Right atrium auricular region (tissue), 2 donors: ENCODE results near the gene TNS3. TPM values are rescaled to one million over a fixed set of nuclear protein-coding genes. Genes with fewer than 3 reads are reported as not detected.

Experiments
- DNase-seq: peaks from one replicate; pipeline ENCODE4 v3.0.0-alpha.2; 2019; ENCODE audit warnings: low spot score
- H3K27ac ChIP-seq, 2 donors: fragments of 200-600 bp; sonication (generic); 1 replicate in 1 of 2; 2 replicates in 1 of 2; pipeline ENCODE4 v1.5.1; 2016 to 2019
- H3K27me3 ChIP-seq, 2 donors: fragments of 200-600 bp; sonication (generic); one replicate each; pipeline versions ENCODE4 v1.5.1 to v1.6.0; 2017 to 2019
- H3K36me3 ChIP-seq: fragments of 200-600 bp; sonication (generic); one replicate; pipeline ENCODE4 v1.5.1; 2016
- H3K4me1 ChIP-seq, 2 donors: fragments of 200-600 bp; sonication (generic); one replicate each; pipeline versions ENCODE4 v1.5.1 to v1.6.0; 2017 to 2019
- H3K4me3 ChIP-seq, 2 donors: fragments of 200-600 bp; sonication (generic); 1 replicate in 1 of 2; 2 replicates in 1 of 2; pipeline ENCODE4 v1.5.1; 2017 to 2019; ENCODE audit warnings: mild to moderate bottlenecking in 1 of 2, moderate library complexity in 1 of 2
- H3K9me3 ChIP-seq, 2 donors: fragments of 200-600 bp; sonication (generic); one replicate each; pipeline ENCODE4 v1.5.1; 2019
- total RNA-seq, 2 donors: library from RNA; depleted of rRNA; stranded (reverse); fragments of >200 nt; gene quantifications; one replicate each; pipeline ENCODE4 v1.1.0, GENCODE V29; 2016
- TF ChIP-seq, protein P1 (sequence below), 2 donors: fragments of 200-600 bp; sonication (generic); IDR thresholded peaks; one replicate each; pipeline ENCODE4 v1.5.1; 2019; ENCODE audit warnings: antibody characterized with exemption in 2 of 2

TNS3 gene
- total RNA-seq, 2 donors from 2014 or later: 39.7 to 44.4 TPM

DNA sequence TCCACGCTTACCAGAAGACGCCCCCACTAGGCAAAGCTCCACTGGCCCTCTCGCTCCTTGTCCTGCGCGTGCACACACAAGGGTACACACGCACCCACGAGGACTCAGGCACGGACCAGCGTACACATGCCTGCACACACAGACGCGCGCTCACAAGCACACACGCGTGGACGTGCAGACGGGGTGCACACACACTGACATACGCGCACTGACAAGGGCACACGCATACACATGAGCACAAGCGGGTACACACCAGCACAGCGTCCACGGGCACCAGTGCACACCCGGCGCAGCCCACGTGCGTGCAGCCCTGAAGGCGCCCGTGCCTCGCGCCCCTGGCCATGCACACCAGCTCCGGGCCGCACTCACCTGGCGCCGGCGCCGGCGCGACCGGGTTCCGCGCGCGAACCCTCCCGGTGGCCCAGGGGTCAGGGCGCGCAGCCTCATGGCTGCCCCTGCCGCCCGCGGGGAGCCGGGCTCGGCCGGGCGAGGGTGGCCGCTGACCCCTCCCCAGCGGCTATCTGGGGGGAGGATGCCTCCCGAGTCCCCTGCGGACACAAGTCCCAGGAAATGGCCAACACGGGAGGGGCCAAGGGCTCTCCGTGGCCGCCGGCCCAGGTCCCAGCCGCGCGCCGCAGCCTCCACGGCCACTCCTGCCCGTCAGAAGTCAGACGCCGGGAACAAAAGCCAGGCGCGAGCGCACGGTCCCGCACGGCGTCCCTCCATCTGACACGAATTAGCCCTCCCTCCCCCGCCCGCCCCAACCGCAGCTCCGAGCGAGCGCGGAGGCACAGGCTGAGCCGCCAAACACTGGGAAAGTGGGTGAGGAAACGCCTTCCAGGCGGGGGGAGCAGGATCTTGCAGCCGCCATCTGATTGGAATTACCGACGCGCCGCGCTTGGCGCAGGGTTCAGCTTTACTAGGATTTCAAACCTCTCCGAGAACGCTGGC, 45.0 kb downstream of the TNS3 start:
- peak; percentile 77 for DNase-seq
- Histone ChIP-seq H3K9me3 (no peaks in the 10 kb centered on the region), H3K36me3 (no peaks in the 10 kb centered on the region), H3K4me3 (peak overlapping the region; percentile 47 to 54), H3K4me1 (peaks cover 0 to 18% of the 10 kb centered on the region in 2 donors), H3K27ac (peak overlapping the region; percentile 21 to 31), H3K27me3 (no peaks in the 10 kb centered on the region)
- TF ChIP-seq, protein P1, sequence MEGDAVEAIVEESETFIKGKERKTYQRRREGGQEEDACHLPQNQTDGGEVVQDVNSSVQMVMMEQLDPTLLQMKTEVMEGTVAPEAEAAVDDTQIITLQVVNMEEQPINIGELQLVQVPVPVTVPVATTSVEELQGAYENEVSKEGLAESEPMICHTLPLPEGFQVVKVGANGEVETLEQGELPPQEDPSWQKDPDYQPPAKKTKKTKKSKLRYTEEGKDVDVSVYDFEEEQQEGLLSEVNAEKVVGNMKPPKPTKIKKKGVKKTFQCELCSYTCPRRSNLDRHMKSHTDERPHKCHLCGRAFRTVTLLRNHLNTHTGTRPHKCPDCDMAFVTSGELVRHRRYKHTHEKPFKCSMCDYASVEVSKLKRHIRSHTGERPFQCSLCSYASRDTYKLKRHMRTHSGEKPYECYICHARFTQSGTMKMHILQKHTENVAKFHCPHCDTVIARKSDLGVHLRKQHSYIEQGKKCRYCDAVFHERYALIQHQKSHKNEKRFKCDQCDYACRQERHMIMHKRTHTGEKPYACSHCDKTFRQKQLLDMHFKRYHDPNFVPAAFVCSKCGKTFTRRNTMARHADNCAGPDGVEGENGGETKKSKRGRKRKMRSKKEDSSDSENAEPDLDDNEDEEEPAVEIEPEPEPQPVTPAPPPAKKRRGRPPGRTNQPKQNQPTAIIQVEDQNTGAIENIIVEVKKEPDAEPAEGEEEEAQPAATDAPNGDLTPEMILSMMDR (IDR thresholded peaks at IDR 0.05): no peak

DNA sequence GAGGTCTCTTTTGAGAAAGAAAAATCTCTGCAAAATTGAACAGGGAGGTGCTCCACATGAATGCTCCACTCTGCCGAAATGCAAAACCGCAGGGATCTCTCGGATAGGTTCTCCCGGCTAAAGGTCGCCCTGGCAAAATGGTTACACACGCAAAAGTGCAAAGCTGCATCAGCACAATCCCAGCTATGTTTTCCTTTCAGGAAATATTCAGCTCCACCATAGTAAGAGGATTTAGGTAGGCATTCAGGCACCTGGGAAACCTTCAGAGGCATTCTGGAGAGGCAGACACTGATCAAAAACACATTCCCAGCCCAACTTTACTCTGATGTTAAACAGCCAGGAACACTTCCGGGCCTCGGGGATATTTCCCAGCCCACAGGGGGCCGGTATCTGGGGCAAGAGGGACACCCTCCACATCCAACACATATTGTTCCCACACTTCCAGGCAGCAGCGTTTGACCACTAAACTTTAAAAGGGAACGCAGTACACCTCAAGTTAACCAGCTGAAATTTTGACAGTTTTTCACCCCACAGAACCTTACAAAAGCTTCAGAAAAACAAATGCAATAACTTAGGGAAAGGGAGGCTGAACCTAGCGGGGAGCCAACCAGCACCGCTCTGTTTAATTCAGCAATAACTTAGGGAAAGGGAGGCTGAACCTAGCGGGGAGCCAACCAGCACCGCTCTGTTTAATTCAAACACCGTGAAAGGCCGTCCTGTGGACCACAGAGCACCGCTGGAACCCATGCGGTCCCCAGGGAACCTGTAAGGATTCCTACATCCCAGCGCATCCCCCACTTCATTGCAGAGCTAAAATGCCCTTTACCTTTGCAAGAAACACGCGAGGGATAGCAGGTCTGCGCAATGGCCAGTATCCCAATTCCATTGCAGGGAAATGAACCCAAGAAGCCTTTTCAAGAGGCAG, 45.9 kb downstream of the TNS3 start:
- Histone ChIP-seq H3K27ac (no peak overlapping the region), H3K4me3 (no peak overlapping the region), H3K36me3 (no peaks in the 10 kb centered on the region), H3K4me1 (peaks cover 0 to 18% of the 10 kb centered on the region in 2 donors), H3K9me3 (no peaks in the 10 kb centered on the region), H3K27me3 (no peaks in the 10 kb centered on the region)
- DNase-seq: no peak
- TF ChIP-seq, protein P1 (IDR thresholded peaks at IDR 0.05): no peak

DNA sequence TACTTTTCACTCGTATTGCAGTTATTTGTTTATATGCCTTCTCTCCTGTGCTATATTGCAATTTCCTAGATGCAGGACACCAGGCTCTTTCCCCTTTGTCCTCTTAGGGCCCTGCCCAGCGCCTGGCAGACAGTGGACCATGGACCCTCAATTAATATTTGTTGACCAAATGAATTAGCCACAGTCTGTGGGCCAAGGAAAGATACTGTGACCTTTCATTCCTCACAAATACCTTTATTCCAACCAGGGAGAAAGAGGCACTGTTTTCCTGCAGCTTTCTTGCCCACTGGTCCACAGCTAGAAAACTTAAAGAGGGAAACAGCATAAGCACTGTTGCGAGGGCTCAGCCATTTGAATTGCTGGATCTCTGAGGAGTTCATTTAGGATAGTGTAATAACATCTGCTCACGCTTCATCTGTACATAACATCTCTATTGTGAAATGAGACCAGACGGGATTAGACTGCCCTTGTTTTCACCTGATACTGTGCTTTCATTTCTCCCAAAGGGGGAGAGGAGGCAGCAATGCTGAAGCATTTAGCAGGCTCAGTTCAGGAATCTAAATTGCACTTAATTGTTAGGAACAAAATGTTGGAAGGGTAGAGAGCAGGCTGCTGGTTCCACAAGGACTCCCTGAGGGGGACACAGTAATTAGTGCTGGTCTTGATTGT, 46.7 kb downstream of the TNS3 start:
- Histone ChIP-seq H3K27ac (no peak overlapping the region), H3K4me1 (peaks cover 0 to 18% of the 10 kb centered on the region in 2 donors), H3K4me3 (no peak overlapping the region), H3K9me3 (no peaks in the 10 kb centered on the region), H3K27me3 (no peaks in the 10 kb centered on the region), H3K36me3 (no peaks in the 10 kb centered on the region)
- TF ChIP-seq, protein P1 (IDR thresholded peaks at IDR 0.05): no peak
- no peak for DNase-seq

DNA sequence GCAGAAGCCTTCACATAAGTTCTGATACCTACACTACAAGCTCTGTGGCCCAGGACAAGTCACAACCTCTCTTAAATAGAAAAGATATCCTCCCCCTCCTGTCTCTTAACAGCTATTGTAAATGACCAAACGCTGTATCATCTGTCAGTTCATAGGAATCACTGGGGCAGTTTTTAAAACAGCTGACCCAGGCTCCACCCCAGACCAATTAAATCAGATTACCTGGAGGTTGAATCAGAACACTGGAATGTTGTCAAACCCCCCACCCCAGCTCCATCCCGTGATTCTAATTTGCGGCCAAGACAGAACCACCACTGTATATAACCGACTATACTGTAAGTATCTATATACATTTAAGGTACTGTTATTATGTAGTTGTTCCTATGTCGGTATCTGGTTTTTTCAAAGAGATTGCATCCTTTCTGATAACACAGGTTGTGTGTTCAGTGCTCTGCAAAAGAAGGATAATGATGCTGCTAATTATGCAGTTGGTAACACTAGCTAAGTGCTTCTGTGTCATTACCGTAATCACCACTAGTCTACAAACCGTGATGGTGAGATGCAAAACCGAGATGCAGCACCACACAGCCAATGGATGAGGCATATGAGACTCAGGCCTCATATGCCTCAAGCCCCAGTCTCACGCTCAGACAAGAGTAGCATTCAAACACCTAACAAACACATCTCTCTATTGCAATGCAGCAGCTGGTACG, 47.4 kb downstream of the TNS3 start:
- H3K9me3 ChIP-seq: no peaks in the 10 kb centered on the region
- H3K4me1 ChIP-seq: peaks cover 0 to 18% of the 10 kb centered on the region in 2 donors
- no peaks in the 10 kb centered on the region for H3K27me3 ChIP-seq
- no peak for DNase-seq
- H3K4me3 ChIP-seq: no peak overlapping the region
- TF ChIP-seq, protein P1 (IDR thresholded peaks at IDR 0.05): no peak
- H3K27ac ChIP-seq: no peak overlapping the region
- no peaks in the 10 kb centered on the region for H3K36me3 ChIP-seq
